ENCODE results near the gene GRAMD2B. TPM values are rescaled to one million over a fixed set of nuclear protein-coding genes. Genes with fewer than 3 reads are reported as not detected.

Gene GRAMD2B
- total RNA-seq, 1 donor from 2014 or later = 10.7 TPM

- DNase-seq (ENCODE audit: low spot score) = no peak
These were observed 49.3 kb downstream of the GRAMD2B start for GRCh38 chr5:126472538-126472889.

- no peak for DNase-seq (ENCODE audit: low spot score)
These were observed 54.3 kb downstream of the GRAMD2B start for GRCh38 chr5:126477294-126478117.

- no peak for DNase-seq (ENCODE audit: low spot score)
These were observed 56.6 kb downstream of the GRAMD2B start for GRCh38 chr5:126479810-126480209.

GRCh38 chr5:126480824-126481223 lies 57.6 kb downstream of the GRAMD2B start:
- no peak for DNase-seq (ENCODE audit: low spot score)

- DNase-seq (ENCODE audit: low spot score) = no peak
These were observed 58.0 kb downstream of the GRAMD2B start for GRCh38 chr5:126481243-126481642.

GRCh38 chr5:126482591-126482990 lies 59.4 kb downstream of the GRAMD2B start:
- DNase-seq (ENCODE audit: low spot score) = no peak

GRCh38 chr5:126483156-126483555 lies 59.9 kb downstream of the GRAMD2B start:
- DNase-seq (ENCODE audit: low spot score) = no peak

- no peak for DNase-seq (ENCODE audit: low spot score)
These were observed 61.0 kb downstream of the GRAMD2B start for GRCh38 chr5:126484253-126484652.

- no peak for DNase-seq (ENCODE audit: low spot score)
These were observed 63.1 kb downstream of the GRAMD2B start for GRCh38 chr5:126486332-126486731.

- DNase-seq (ENCODE audit: low spot score) = no peak
These were observed 64.4 kb downstream of the GRAMD2B start for GRCh38 chr5:126487596-126487995.

- DNase-seq (ENCODE audit: low spot score) = no peak
These were observed 65.3 kb downstream of the GRAMD2B start for GRCh38 chr5:126488443-126489065.

GRCh38 chr5:126490167-126490940 lies 67.1 kb downstream of the GRAMD2B start:
- no peak for DNase-seq (ENCODE audit: low spot score)

GRCh38 chr5:126492939-126493338 lies 69.7 kb downstream of the GRAMD2B start:
- no peak for DNase-seq (ENCODE audit: low spot score)

- DNase-seq (ENCODE audit: low spot score) = no peak
These were observed 71.2 kb downstream of the GRAMD2B start for GRCh38 chr5:126494393-126494792.

GRCh38 chr5:126497506-126497905 lies 74.3 kb downstream of the GRAMD2B start:
- DNase-seq (ENCODE audit: low spot score) = no peak

GRCh38 chr5:126499278-126499677 lies 76.1 kb downstream of the GRAMD2B start:
- DNase-seq (ENCODE audit: low spot score) = no peak

- no peak for DNase-seq (ENCODE audit: low spot score)
These were observed 76.7 kb downstream of the GRAMD2B start for GRCh38 chr5:126499853-126500342.

GRCh38 chr5:126501448-126501847 lies 78.2 kb downstream of the GRAMD2B start:
- no peak for DNase-seq (ENCODE audit: low spot score)

- DNase-seq (ENCODE audit: low spot score) = no peak
These were observed 80.4 kb downstream of the GRAMD2B start for GRCh38 chr5:126503602-126504104.

- no peak for DNase-seq (ENCODE audit: low spot score)
These were observed 82.9 kb downstream of the GRAMD2B start for GRCh38 chr5:126506079-126506478.

GRCh38 chr5:126508251-126508961 lies 85.2 kb downstream of the GRAMD2B start:
- no peak for DNase-seq (ENCODE audit: low spot score)
